ENCODE data around the gene SYNJ2.

SYNJ2 gene

GRCh38 chr6:158064725-158065251, 83.1 kb downstream of the SYNJ2 start:
- DNase-seq, result no peak

- DNase-seq, result no peak
These were observed 84.6 kb downstream of the SYNJ2 start for GRCh38 chr6:158066136-158066781.

DNA sequence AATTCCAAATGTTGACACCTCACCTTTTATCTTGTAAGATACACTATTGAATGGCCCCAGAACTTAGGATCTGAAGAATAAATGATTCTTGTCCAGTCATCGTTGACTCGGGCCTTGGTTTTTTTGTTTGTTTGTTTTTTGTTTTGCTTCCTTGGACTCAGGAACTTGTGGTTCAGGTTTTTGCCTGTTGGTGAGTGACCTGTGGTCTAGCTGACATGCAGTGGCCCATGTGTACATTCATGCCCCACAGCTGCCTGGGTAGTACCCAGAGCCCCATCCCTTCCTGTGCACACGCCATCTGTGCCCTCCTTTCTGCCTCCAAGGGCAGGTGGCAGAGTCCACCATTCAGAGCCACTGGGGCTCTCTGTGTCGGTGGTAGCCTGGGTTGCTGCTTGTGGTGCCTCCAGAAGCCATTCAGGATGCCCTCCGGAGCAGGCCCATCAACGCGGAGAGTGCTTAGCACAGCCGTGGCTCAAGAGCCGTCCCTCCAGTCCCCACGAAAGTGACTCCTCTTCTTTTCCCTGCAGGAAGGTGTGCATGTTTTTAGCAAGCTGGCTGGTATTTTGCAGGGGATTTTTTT, 85.9 kb downstream of the SYNJ2 start:
- no peak for DNase-seq

GRCh38 chr6:158068156-158068892, 86.7 kb downstream of the SYNJ2 start:
- DNase-seq, result no peak

- DNase-seq, result peak in 1 of 2 experiments; percentile 1
These were observed 87.5 kb downstream of the SYNJ2 start for GRCh38 chr6:158068893-158069799.

DNA sequence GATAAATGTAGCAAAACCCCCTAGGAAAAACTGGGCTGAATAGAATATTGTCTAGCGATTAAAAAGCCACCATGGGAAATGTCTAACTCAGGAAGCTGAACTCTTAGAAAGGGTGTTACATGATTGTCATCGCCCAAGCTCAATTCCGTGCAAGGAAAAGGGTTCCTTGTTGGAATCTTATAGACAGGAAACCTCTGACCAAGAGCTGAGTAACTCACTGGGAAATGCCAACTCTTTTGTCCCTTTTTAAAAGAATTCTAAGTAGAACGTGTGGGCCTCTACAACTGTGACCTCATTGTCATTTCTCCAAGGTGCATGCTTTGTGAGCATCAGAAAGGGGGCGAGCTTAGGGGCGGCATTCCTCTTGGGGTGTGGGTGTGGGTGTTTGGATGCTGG, 88.1 kb downstream of the SYNJ2 start:
- DNase-seq, result no peak

- DNase-seq, result no peak
These were observed 88.8 kb downstream of the SYNJ2 start for GRCh38 chr6:158070513-158070912.

DNA sequence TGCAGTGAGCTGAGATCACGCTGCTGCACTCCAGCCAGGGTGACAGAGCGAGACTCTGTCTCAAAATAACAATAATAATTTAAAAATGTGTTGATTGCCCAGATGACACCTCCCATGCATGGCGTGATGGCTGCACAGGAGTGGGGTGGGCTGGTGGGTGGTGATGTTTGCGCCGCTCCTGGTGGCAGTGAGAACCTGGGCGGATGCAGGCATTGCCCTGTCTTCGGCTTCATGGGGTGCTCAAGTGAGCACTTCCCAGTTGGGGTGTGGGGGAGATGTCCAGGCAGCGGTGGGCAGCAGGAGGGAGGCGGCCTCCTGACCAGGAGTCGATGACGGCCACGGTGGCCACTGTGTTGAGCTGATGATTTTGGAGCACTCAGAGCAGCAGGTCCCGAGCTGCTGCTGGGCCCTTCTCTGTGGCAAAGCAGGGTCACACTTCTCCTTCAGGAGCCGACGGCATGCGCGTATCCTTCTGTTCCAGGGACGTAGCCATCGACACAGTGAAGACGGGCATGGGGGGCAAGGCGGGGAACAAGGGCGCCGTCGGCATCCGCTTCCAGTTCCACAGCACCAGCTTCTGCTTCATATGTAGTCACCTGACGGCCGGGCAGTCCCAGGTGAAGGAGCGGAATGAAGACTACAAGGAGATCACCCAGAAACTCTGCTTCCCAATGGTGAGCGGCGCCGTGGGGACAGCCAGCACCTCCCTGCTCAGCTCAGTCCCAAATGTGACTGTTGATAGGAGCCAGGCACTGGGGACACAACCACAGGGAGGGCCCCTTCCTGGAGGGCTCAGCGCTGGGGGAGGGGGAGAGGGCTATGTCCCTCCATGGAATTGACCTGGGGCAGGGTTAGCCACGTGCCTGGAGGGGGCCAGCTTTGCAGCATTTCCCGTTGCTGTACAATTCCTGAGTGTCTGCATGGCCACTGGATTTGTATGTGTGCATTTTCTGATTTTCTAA, 89.7 kb downstream of the SYNJ2 start:
- DNase-seq, result no peak

DNA sequence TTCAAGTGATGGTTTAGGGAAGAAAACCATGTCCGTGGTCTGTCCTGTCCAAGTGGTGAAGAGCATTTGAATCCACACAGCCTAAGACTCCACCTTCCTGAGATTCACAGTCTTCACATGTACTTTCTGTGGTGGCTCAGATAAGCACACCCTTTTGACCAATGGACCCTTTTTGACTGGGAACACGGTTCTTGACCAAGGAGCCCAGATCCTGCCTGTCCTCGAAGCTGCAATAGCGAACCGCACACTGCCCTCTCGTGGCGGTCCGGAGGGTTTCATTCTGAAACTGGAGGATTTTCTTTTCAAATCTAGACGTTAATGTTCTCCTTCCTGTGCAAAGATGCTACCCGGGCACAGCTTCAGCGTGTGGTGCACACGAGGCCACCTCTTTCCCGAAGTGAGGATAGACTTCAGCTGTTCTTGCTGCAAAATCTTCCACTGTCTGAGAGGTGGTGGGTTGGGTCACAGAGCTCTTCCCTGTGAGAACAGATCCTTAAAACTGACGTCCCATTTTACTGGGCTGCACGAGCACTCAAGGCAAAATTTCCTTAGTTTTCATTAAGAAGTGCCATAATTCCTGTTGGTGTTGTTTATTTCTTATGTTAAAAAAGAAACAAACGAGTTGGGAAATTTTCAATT, 90.5 kb downstream of the SYNJ2 start:
- DNase-seq, result peak; percentile 41 to 47

GRCh38 chr6:158073776-158074175, 92.1 kb downstream of the SYNJ2 start:
- peak in 1 of 2 experiments; percentile 2 for DNase-seq

GRCh38 chr6:158076548-158076947, 94.9 kb downstream of the SYNJ2 start:
- no peak for DNase-seq

GRCh38 chr6:158077676-158078075, 96.0 kb downstream of the SYNJ2 start:
- no peak for DNase-seq

DNA sequence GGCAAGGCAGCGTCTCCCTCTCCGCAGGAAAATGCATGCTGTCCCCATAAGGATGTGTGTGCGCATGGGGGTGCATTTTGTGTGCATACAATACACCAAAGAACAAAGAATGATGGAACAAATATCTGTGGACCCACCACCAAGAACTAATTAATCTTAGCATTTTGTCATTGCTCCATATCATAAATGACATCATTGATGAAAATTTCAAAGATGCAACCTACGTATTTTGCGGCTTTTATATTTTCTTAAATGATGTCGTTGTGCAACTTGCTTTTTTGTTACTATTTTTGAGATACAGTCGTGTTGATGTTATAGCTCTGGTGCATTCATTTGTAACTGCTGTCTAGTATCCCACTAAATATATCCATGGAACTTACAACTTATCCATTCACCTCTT, 96.7 kb downstream of the SYNJ2 start:
- DNase-seq, result no peak

- no peak for DNase-seq
These were observed 99.4 kb downstream of the SYNJ2 start for GRCh38 chr6:158080849-158081656.

- DNase-seq, result no peak
These were observed 99.9 kb downstream of the SYNJ2 start for GRCh38 chr6:158081657-158081935.

DNA sequence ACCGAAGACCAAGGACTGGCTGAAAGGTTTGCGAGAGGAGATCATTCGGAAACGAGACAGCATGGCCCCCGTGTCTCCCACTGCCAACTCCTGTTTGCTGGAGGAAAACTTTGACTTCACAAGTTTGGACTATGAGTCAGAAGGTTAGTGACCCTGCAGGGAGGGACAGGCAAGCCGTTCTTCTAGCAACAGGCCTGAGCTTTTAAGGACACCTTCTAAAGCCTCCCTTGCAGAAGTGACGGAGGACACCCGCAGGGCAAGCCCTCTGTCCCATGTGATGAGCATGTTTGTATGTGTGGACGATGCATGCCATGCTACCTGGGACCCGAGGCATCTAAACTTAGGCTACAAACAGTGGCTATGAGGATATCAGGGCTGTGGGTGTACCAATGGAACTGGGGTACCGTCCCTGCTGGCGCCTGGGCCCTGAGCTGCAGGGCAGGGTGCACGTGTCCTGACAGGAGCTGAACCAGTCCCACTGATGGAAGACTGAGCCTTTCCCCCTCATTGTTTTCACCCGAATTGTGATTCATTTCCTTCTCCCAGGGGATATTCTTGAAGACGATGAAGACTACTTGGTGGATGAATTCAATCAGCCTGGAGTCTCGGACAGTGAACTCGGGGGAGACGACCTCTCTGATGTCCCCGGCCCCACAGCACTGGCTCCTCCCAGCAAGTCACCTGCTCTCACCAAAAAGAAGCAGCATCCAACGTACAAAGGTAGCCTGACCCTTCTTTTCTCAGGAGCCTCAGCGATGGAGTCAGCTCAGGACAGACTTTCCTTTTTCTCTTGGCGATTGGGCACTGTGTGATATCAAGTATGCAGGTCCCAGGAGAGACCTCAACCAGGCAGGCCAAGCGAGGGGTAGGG, 102.0 kb downstream of the SYNJ2 start:
- no peak for DNase-seq

GRCh38 chr6:158085261-158086053, 103.8 kb downstream of the SYNJ2 start:
- no peak for DNase-seq

DNA sequence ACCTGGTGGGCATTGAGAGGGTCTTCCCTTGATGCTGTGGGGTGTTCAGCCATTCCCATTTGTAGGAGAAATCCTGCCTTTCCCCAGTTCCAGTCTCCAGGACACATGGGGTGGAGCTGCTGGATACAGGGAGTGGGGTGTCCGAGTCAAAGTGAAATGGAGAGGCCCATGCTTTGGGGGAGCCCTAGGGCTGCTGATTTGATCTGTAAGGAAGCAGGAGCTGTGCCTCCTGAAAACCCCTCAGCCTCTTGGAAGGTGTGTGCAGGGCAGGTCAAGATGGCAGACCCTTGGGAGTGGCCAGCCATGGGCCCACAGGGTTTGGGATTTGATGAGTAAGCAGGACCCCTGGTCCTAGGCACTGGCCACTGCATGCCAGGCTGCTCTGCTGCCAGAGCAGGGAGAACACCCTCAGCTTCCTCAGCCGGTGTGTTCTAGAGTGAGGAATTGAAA, 104.4 kb downstream of the SYNJ2 start:
- DNase-seq, result no peak

Data from NCI-H2081 (cell line).